HepG2 (cell line): Measurements from ENCODE around the gene HECA. TPM values are rescaled to one million over a fixed set of nuclear protein-coding genes. Genes with fewer than 3 reads are reported as not detected.

ENCODE experiments used
- ARNT ChIP-seq: fragments of 450-650 bp; IDR thresholded peaks from 2 replicates; pipeline ENCODE4 v1.6.1; 2017
- CEBPB ChIP-seq: IDR thresholded peaks from 2 replicates; pipeline ENCODE4 v1.6.1; 2011; ENCODE audit warnings: low read depth, low read length, improper control_type of control experiment, borderline replicate concordance
- EP300 ChIP-seq, 3 experiments: sonication (generic) in 1 of 3; formaldehyde crosslinking in 1 of 3; IDR thresholded peaks; 2 replicates each; pipeline versions ENCODE4 v1.5.1 to v1.6.1; 2011 to 2020; ENCODE audit warnings: low read depth in 2 of 3, low read length in 2 of 3, borderline replicate concordance in 1 of 3, improper control_type of control experiment in 1 of 3, mild to moderate bottlenecking in 1 of 3, missing genetic modification reagents in 1 of 3, moderate library complexity in 1 of 3
- GFI1 ChIP-seq: sonication (generic); formaldehyde crosslinking; IDR thresholded peaks from 2 replicates; pipeline ENCODE4 v1.5.0; 2020; ENCODE audit warnings: missing genetic modification reagents, mild to moderate bottlenecking, borderline replicate concordance
- NCOA1 ChIP-seq: sonication (generic); formaldehyde crosslinking; IDR thresholded peaks from 2 replicates; pipeline ENCODE4 v1.9.0; 2021; ENCODE audit warnings: missing genetic modification reagents
- NCOA2 ChIP-seq: sonication (generic); formaldehyde crosslinking; IDR thresholded peaks from 2 replicates; pipeline ENCODE4 v1.8.0; 2022; ENCODE audit warnings: inconsistent platforms
- NCOA5 ChIP-seq: sonication (generic); formaldehyde crosslinking; IDR thresholded peaks from 2 replicates; pipeline ENCODE4 v1.4.0; 2020; ENCODE audit warnings: missing genetic modification reagents
- RBM39 ChIP-seq: fragments of 200-400 bp; formaldehyde crosslinking; IDR thresholded peaks from one replicate; pipeline ENCODE4 v1.6.1; 2018; ENCODE audit warnings: antibody characterized with exemption, mild to moderate bottlenecking, low read depth, low read length; ENCODE audit not compliant: poor library complexity, severe bottlenecking
- RFXAP ChIP-seq: sonication (generic); formaldehyde crosslinking; IDR thresholded peaks from 2 replicates; pipeline ENCODE4 v1.4.0; 2020; ENCODE audit warnings: missing genetic modification reagents, borderline replicate concordance
- SP4 ChIP-seq: sonication (generic); formaldehyde crosslinking; IDR thresholded peaks from 2 replicates; pipeline ENCODE4 v1.8.1; 2023; ENCODE audit warnings: mild to moderate bottlenecking, missing genetic modification reagents
- SRSF1 ChIP-seq: fragments of 200-400 bp; formaldehyde crosslinking; optimal IDR thresholded peaks from 2 replicates; pipeline ENCODE3; 2017; ENCODE audit warnings: mild to moderate bottlenecking, low read depth, low read length, moderate library complexity
- TGIF2 ChIP-seq: IDR thresholded peaks from 2 replicates; pipeline ENCODE4 v1.6.1; 2016; ENCODE audit warnings: control low read depth, missing compliant biosample characterization
- TOPORS ChIP-seq: sonication (generic); formaldehyde crosslinking; IDR thresholded peaks from 2 replicates; pipeline ENCODE4 v1.8.0; 2023; ENCODE audit warnings: mild to moderate bottlenecking, missing genetic modification reagents
- ZFP62 ChIP-seq: sonication (generic); formaldehyde crosslinking; IDR thresholded peaks from 2 replicates; pipeline ENCODE4 v1.4.0; 2020; ENCODE audit warnings: missing genetic modification reagents
- ZNF230 ChIP-seq: sonication (generic); formaldehyde crosslinking; IDR thresholded peaks from 2 replicates; pipeline ENCODE4 v1.4.0; 2020; ENCODE audit warnings: mild to moderate bottlenecking, missing genetic modification reagents
- ZNF550 ChIP-seq: sonication (generic); formaldehyde crosslinking; IDR thresholded peaks from 2 replicates; pipeline ENCODE4 v1.4.0; 2020; ENCODE audit warnings: mild to moderate bottlenecking, missing genetic modification reagents, borderline replicate concordance
- ZNF747 ChIP-seq: sonication (generic); formaldehyde crosslinking; IDR thresholded peaks from 2 replicates; pipeline ENCODE4 v1.8.1; 2023; ENCODE audit warnings: missing genetic modification reagents, mild to moderate bottlenecking, borderline replicate concordance
- ZNF790 ChIP-seq: sonication (generic); formaldehyde crosslinking; IDR thresholded peaks from 2 replicates; pipeline ENCODE4 v1.8.0; 2022; ENCODE audit warnings: missing genetic modification reagents, mild to moderate bottlenecking, borderline replicate concordance
- ZSCAN20 ChIP-seq: sonication (generic); formaldehyde crosslinking; IDR thresholded peaks from 2 replicates; pipeline ENCODE4 v1.4.0; 2020; ENCODE audit warnings: missing genetic modification reagents, mild to moderate bottlenecking, borderline replicate concordance
- polyA plus RNA-seq, 8 experiments: library from polyadenylated mRNA; depleted of rRNA in 3 of 8; stranded (reverse) in 7 of 8; unstranded in 1 of 8; fragments of >200 nt; fragmentation: Illumina TruSeq in 4 of 8; extraction: Trizol in 4 of 8; gene quantifications; 2 replicates each; pipeline versions ENCODE4 v1.2.1 to v1.2.3, GENCODE V29; 2011 to 2016; ENCODE audit warnings: low read depth in 4 of 8, missing spikeins in 1 of 8, mixed read lengths in 1 of 8; ENCODE audit not compliant: insufficient read depth in 1 of 8
- total RNA-seq, 5 experiments: library from RNA; depleted of rRNA; stranded (reverse); fragments of >200 nt; fragmentation: Illumina TruSeq; extraction: Trizol; gene quantifications; 2 replicates each; pipeline ENCODE4 v1.2.3, GENCODE V29; 2016; ENCODE audit warnings: low read depth in 1 of 5
- TF ChIP-seq, protein P1 (sequence below): sonication (generic); formaldehyde crosslinking; conservative IDR thresholded peaks from 2 replicates; pipeline ENCODE4 v1.4.0; 2020; ENCODE audit warnings: missing genetic modification reagents
- TF ChIP-seq, protein P2 (sequence below): sonication (generic); formaldehyde crosslinking; conservative IDR thresholded peaks from 2 replicates; pipeline ENCODE4 v1.5.0; 2020; ENCODE audit warnings: missing genetic modification reagents
- TF ChIP-seq, protein P3 (sequence below): sonication (generic); formaldehyde crosslinking; IDR thresholded peaks from 2 replicates; pipeline ENCODE4 v1.5.0; 2020; ENCODE audit warnings: mild to moderate bottlenecking, low read depth, missing genetic modification reagents, borderline replicate concordance
- TF ChIP-seq, protein P4 (sequence below): sonication (generic); formaldehyde crosslinking; IDR thresholded peaks from 2 replicates; pipeline ENCODE4 v1.5.0; 2020; ENCODE audit warnings: missing genetic modification reagents, mild to moderate bottlenecking, borderline replicate concordance
- TF ChIP-seq, protein P5 (sequence below): sonication (generic); formaldehyde crosslinking; IDR thresholded peaks from 2 replicates; pipeline ENCODE4 v1.9.0; 2021; ENCODE audit warnings: missing genetic modification reagents, mild to moderate bottlenecking, borderline replicate concordance

Gene HECA
- total and polyA plus RNA-seq, 2 of the 13 experiments (the other 11 are each of a cell fraction or from before 2014, with no cell fraction given) = 0.18 to 0.49 TPM

DNA sequence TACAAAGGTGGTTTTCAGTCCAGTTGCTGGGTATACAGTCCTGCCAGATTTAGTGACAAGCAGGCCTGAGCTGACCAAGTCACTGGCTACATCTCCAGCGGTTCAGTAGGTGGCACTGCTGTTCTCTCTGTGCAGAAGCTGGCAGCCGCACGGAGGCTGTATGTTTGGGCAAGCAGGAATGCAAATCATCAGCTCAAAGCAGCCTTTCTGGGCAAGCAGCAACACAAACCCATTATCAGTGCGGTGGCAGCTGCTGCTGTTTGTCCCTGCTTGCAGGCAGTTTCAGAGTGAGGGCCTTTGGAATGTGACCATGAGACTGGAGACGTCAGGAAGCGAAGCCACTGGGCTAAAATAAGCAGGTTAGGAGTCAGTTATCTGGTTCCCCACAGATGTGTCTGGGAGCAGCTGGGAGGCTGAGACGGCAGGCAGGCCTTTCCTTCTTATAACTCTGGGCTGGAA, 84.4 kb downstream of the HECA start (continued):
- TF ChIP-seq, protein P1, sequence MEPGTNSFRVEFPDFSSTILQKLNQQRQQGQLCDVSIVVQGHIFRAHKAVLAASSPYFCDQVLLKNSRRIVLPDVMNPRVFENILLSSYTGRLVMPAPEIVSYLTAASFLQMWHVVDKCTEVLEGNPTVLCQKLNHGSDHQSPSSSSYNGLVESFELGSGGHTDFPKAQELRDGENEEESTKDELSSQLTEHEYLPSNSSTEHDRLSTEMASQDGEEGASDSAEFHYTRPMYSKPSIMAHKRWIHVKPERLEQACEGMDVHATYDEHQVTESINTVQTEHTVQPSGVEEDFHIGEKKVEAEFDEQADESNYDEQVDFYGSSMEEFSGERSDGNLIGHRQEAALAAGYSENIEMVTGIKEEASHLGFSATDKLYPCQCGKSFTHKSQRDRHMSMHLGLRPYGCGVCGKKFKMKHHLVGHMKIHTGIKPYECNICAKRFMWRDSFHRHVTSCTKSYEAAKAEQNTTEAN (CRISPR knock-in tag) = no peak
- TF ChIP-seq GFI1 (CRISPR knock-in tag) (no peak), EP300 (IDR thresholded peaks at IDR 0.05; ENCODE audit: low read depth in 2 of 2, low read length in 2 of 2) (no peak), EP300 (CRISPR knock-in tag; IDR thresholded peaks at IDR 0.05; ENCODE audit: borderline replicate concordance) (no peak), ZNF230 (CRISPR knock-in tag) (no peak), NCOA5 (CRISPR knock-in tag) (no peak), SP4 (CRISPR knock-in tag) (no peak), NCOA1 (no peak), TOPORS (CRISPR knock-in tag) (no peak), ZNF790 (CRISPR knock-in tag) (no peak), ZSCAN20 (no peak), ZNF747 (CRISPR knock-in tag) (no peak), SRSF1 (no peak), CEBPB (no peak), RFXAP (CRISPR knock-in tag) (no peak), TGIF2 (no peak), ARNT (no peak), ZFP62 (no peak), ZNF550 (CRISPR knock-in tag) (no peak), RBM39 (no peak), NCOA2 (CRISPR knock-in tag) (peak; percentile 32; the same call in 1 of the 2 replicates)
- TF ChIP-seq, protein P2, sequence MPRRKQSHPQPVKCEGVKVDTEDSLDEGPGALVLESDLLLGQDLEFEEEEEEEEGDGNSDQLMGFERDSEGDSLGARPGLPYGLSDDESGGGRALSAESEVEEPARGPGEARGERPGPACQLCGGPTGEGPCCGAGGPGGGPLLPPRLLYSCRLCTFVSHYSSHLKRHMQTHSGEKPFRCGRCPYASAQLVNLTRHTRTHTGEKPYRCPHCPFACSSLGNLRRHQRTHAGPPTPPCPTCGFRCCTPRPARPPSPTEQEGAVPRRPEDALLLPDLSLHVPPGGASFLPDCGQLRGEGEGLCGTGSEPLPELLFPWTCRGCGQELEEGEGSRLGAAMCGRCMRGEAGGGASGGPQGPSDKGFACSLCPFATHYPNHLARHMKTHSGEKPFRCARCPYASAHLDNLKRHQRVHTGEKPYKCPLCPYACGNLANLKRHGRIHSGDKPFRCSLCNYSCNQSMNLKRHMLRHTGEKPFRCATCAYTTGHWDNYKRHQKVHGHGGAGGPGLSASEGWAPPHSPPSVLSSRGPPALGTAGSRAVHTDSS (CRISPR knock-in tag) = no peak
- TF ChIP-seq, protein P3, sequence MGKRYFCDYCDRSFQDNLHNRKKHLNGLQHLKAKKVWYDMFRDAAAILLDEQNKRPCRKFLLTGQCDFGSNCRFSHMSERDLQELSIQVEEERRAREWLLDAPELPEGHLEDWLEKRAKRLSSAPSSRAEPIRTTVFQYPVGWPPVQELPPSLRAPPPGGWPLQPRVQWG (CRISPR knock-in tag) = no peak
- TF ChIP-seq, protein P4, sequence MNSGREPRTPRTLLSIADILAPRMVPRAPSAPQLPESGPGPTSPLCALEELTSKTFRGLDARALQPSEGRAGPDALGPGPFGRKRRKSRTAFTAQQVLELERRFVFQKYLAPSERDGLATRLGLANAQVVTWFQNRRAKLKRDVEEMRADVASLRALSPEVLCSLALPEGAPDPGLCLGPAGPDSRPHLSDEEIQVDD (CRISPR knock-in tag) = no peak
- TF ChIP-seq, protein P5, sequence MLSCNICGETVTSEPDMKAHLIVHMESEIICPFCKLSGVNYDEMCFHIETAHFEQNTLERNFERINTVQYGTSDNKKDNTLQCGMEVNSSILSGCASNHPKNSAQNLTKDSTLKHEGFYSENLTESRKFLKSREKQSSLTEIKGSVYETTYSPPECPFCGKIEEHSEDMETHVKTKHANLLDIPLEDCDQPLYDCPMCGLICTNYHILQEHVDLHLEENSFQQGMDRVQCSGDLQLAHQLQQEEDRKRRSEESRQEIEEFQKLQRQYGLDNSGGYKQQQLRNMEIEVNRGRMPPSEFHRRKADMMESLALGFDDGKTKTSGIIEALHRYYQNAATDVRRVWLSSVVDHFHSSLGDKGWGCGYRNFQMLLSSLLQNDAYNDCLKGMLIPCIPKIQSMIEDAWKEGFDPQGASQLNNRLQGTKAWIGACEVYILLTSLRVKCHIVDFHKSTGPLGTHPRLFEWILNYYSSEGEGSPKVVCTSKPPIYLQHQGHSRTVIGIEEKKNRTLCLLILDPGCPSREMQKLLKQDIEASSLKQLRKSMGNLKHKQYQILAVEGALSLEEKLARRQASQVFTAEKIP (CRISPR knock-in tag) = no peak
